ENCODE measurements around the gene AIMP1.

- TF ChIP-seq, protein P1, sequence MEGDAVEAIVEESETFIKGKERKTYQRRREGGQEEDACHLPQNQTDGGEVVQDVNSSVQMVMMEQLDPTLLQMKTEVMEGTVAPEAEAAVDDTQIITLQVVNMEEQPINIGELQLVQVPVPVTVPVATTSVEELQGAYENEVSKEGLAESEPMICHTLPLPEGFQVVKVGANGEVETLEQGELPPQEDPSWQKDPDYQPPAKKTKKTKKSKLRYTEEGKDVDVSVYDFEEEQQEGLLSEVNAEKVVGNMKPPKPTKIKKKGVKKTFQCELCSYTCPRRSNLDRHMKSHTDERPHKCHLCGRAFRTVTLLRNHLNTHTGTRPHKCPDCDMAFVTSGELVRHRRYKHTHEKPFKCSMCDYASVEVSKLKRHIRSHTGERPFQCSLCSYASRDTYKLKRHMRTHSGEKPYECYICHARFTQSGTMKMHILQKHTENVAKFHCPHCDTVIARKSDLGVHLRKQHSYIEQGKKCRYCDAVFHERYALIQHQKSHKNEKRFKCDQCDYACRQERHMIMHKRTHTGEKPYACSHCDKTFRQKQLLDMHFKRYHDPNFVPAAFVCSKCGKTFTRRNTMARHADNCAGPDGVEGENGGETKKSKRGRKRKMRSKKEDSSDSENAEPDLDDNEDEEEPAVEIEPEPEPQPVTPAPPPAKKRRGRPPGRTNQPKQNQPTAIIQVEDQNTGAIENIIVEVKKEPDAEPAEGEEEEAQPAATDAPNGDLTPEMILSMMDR (IDR thresholded peaks at IDR 0.05) = no peak
- no peak for TF ChIP-seq POLR2A (IDR thresholded peaks at IDR 0.05)
Observed at GRCh38 chr4:106270736-106271135, 45.6 kb upstream of the AIMP1 start.

Measured in adrenal gland (tissue), 5 donors.